OCI-LY7 (cell line): ENCODE measurements around the gene RSAD1. TPM values are rescaled to one million over a fixed set of nuclear protein-coding genes. Genes with fewer than 3 reads are reported as not detected.

Source experiments
- BruUV-seq: library from RNA; stranded (reverse); fragments of 400-500 nt; replicated peaks from 2 replicates; lab custom pipeline; 2021; lab: Mats Ljungman, UMichigan
- CTCF ChIA-PET: fragments of 300-600 bp; sonication (Branson Sonifier 250); formaldehyde crosslinking; loops from one replicate; lab custom pipeline; 2022; ENCODE audit warnings: antibody characterized with exemption; ENCODE audit not compliant: unreplicated experiment; lab: Charles Lee
- POLR2A ChIA-PET: fragments of 300-600 bp; sonication (Branson Sonifier 250); formaldehyde crosslinking; loops from one replicate; lab custom pipeline; 2022; ENCODE audit warnings: antibody characterized with exemption; lab: Charles Lee
- DNase-seq: peaks from one replicate; pipeline ENCODE4 v3.0.0-alpha.2; 2015; ENCODE audit warnings: low spot score
- H2AFZ ChIP-seq: fragments of 200-600 bp; sonication (generic), shearing (Covaris generic); 2 replicates; pipeline ENCODE4 v1.6.1; 2014; ENCODE audit warnings: mild to moderate bottlenecking, antibody characterized with exemption, low read length, moderate library complexity
- H3K27ac ChIP-seq: fragments of 200-600 bp; sonication (generic); 2 replicates; pipeline ENCODE4 v1.5.1; 2014; ENCODE audit warnings: mixed run types, low read depth, mild to moderate bottlenecking, moderate library complexity, low read length, inconsistent platforms; ENCODE audit not compliant: poor library complexity, severe bottlenecking
- H3K36me3 ChIP-seq: fragments of 200-600 bp; sonication (generic); 2 replicates; pipeline ENCODE4 v1.6.1; 2014; ENCODE audit warnings: mild to moderate bottlenecking, antibody characterized with exemption, low read length, moderate library complexity, mixed read lengths; ENCODE audit not compliant: insufficient read depth
- H3K4me1 ChIP-seq: fragments of 200-600 bp; sonication (generic); 2 replicates; pipeline ENCODE4 v1.5.1; 2014; ENCODE audit warnings: mild to moderate bottlenecking, low read length; ENCODE audit not compliant: insufficient read depth, poor library complexity, severe bottlenecking
- H3K4me2 ChIP-seq: fragments of 200-600 bp; sonication (generic); 2 replicates; pipeline ENCODE4 v1.6.1; 2014; ENCODE audit warnings: mild to moderate bottlenecking, low read length
- H3K4me3 ChIP-seq: fragments of 200-600 bp; sonication (generic); 2 replicates; pipeline ENCODE4 v1.5.1; 2014; ENCODE audit warnings: mild to moderate bottlenecking, low read depth, low read length; ENCODE audit not compliant: poor library complexity, severe bottlenecking
- H3K79me2 ChIP-seq: fragments of 200-600 bp; sonication (generic); 2 replicates; pipeline ENCODE4 v1.6.1; 2016; ENCODE audit warnings: low read depth, mild to moderate bottlenecking, low read length, moderate library complexity, mixed read lengths; ENCODE audit not compliant: insufficient read depth
- H3K9me2 ChIP-seq: fragments of 200-600 bp; sonication (generic); 2 replicates; pipeline ENCODE4 v1.6.1; 2016; ENCODE audit warnings: mild to moderate bottlenecking, low read length, mixed read lengths; ENCODE audit not compliant: insufficient read depth
- H3K9me3 ChIP-seq: fragments of 200-600 bp; sonication (generic); 2 replicates; pipeline ENCODE4 v1.6.1; 2014; ENCODE audit warnings: mild to moderate bottlenecking, mixed run types, low read length, mixed read lengths
- H4K20me1 ChIP-seq: fragments of 200-600 bp; sonication (generic); 2 replicates; pipeline ENCODE4 v1.6.1; 2014; ENCODE audit warnings: mild to moderate bottlenecking, antibody characterized with exemption, low read length, moderate library complexity, mixed read lengths; ENCODE audit not compliant: insufficient read depth
- EZH2phosphoT487 ChIP-seq: fragments of 200-600 bp; sonication (generic); IDR thresholded peaks from 2 replicates; pipeline ENCODE4 v1.6.1; 2018; ENCODE audit warnings: low read depth, borderline replicate concordance, mild to moderate bottlenecking, mixed run types, antibody characterized with exemption, low read length, moderate library complexity, mixed read lengths
- intact Hi-C: fragments of 100-400 bp; cut with micrococcal nuclease; formaldehyde crosslinking; loops from one replicate; pipeline ENCODE4 v1.10.0; 2022; ENCODE audit not compliant: unreplicated experiment
- total RNA-seq, 2 experiments: library from RNA; depleted of rRNA in 1 of 2; stranded (reverse); fragments of >200 nt in 1 of 2; shearing (Covaris generic) in 1 of 2; gene quantifications; 2 replicates each; pipeline ENCODE4 v1.2.3, GENCODE V29; 2014 to 2022
- TF ChIP-seq, protein P1 (sequence below): fragments of 200-600 bp; sonication (generic); conservative IDR thresholded peaks from 2 replicates; pipeline ENCODE4 v1.5.1; 2014; ENCODE audit warnings: mild to moderate bottlenecking, antibody characterized with exemption, low read length, moderate library complexity, mixed read lengths

RSAD1 gene
- total RNA-seq, 2 experiments from 2014 or later, result 22.6 to 27.9 TPM

DNA sequence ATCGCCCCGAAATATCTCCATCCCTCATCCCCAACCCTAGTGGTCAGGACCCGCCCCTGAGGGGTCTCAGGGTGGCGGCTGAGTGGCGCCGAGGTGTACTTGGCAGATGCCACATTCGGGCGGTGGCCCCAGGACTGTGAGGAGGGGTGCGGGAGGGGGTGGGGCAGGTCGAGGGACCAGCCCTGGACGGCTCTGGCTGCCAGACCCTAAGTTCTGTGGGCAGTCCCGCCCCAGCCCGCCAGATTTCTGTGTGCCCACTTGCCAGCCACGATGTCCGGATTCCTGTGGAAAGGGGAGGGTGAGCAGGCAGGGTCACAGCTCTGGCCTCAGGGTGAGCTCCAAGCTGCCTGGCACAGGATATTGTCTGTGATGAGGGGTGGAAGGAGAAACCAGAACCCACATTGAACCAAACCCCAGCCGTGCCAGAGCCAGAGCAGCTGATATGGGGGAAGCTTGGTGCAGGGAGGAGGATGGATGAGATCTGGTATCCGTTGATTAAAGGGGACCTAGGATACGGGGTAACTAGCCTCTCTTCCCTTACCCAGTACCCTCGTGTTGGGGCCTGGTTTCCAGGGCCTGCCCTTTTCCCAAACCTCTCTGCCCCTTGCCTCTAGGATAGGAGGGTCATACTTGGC lies 8.9 kb upstream of the RSAD1 start:
- POLR2A ChIA-PET, result no interaction called here
- no peak overlapping the region for H3K27ac ChIP-seq
- intact Hi-C loops, result no loop called here

DNA sequence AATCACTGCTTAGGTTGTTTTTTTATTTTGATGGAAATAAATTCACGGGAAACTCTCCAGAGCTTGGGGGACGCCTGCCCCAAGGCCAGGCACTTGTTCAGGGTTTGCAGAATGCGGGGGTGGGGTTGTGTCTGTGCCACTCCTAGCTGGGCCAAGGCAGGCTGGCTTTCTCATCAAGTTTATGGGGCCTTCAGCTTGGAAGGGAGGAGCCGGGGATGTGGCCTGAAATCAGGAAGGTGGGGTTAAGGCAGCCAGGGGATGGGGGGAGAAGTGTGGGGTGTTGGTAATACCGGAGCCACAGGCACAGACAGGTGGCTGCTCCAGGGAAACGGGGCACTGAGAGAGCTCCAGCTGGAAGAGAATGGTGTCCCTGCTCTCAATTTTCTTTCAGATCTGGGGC lies 8.2 kb upstream of the RSAD1 start:
- intact Hi-C loops, result no loop called here
- H3K4me3 ChIP-seq, result no peak overlapping the region
- no peaks in the 10 kb centered on the region for H3K36me3 ChIP-seq
- DNase-seq, result no peak
- CTCF ChIA-PET, result interaction anchor here (1.6 kb wide), 1 partner anchor 73 kb away, joined by 4 read pairs; the partner anchor contains the start of gene LRRC59
- H2AFZ ChIP-seq, result no peak overlapping the region
- no peaks in the 10 kb centered on the region for H3K9me2 ChIP-seq
- H3K9me3 ChIP-seq, result no peaks in the 10 kb centered on the region
- POLR2A ChIA-PET, result no interaction called here
- H3K4me2 ChIP-seq, result no peak overlapping the region
- no peaks in the 10 kb centered on the region for H3K79me2 ChIP-seq
- H4K20me1 ChIP-seq, result no peaks in the 10 kb centered on the region
- H3K27ac ChIP-seq, result no peak overlapping the region
- H3K4me1 ChIP-seq, result peaks cover 3% of the 10 kb centered on the region
- BruUV-seq, result no TSS peak
- TF ChIP-seq EZH2phosphoT487, result no peak
- TF ChIP-seq, protein P1, sequence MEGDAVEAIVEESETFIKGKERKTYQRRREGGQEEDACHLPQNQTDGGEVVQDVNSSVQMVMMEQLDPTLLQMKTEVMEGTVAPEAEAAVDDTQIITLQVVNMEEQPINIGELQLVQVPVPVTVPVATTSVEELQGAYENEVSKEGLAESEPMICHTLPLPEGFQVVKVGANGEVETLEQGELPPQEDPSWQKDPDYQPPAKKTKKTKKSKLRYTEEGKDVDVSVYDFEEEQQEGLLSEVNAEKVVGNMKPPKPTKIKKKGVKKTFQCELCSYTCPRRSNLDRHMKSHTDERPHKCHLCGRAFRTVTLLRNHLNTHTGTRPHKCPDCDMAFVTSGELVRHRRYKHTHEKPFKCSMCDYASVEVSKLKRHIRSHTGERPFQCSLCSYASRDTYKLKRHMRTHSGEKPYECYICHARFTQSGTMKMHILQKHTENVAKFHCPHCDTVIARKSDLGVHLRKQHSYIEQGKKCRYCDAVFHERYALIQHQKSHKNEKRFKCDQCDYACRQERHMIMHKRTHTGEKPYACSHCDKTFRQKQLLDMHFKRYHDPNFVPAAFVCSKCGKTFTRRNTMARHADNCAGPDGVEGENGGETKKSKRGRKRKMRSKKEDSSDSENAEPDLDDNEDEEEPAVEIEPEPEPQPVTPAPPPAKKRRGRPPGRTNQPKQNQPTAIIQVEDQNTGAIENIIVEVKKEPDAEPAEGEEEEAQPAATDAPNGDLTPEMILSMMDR, result no peak

More for the DNA sequence above, 8.9 kb upstream of the RSAD1 start:
- no peak for TF ChIP-seq EZH2phosphoT487
- TF ChIP-seq, protein P1, result no peak
- CTCF ChIA-PET, result interaction anchor here (1.6 kb wide), 1 partner anchor 72 kb away, joined by 4 read pairs; the partner anchor contains the start of gene LRRC59
- no peak overlapping the region for H2AFZ ChIP-seq
- DNase-seq, result no peak
- peaks cover 3% of the 10 kb centered on the region for H3K4me1 ChIP-seq
- no peaks in the 10 kb centered on the region for H3K9me2 ChIP-seq
- no peaks in the 10 kb centered on the region for H3K36me3 ChIP-seq
- no peaks in the 10 kb centered on the region for H3K79me2 ChIP-seq
- no peaks in the 10 kb centered on the region for H4K20me1 ChIP-seq
- no peaks in the 10 kb centered on the region for H3K9me3 ChIP-seq
- no peak overlapping the region for H3K4me3 ChIP-seq
- BruUV-seq, result no TSS peak
- no peak overlapping the region for H3K4me2 ChIP-seq
